HepG2 (cell line): Measurements from ENCODE around the gene RABGAP1L. TPM values are rescaled to one million over a fixed set of nuclear protein-coding genes. Genes with fewer than 3 reads are reported as not detected.

Experiments
- ATAC-seq: fragments of 200-7000 bp; cut with Tn5 transposase; 3 replicates; pipeline ENCODE4 v1.9.1; 2020; ENCODE audit warnings: mild to moderate bottlenecking, moderate library complexity
- BruUV-seq: library from RNA; stranded (reverse); fragments of 400-500 nt; replicated peaks from 2 replicates; lab custom pipeline; 2021; lab: Mats Ljungman, UMichigan
- CTCF ChIA-PET: fragments of 300-600 bp; formaldehyde crosslinking; extraction: SDS; loops from one replicate; lab custom pipeline; 2021; ENCODE audit warnings: low total read pairs, inconsistent platforms, low intra/inter-chr PET ratio; lab: Yijun Ruan, JAX
- POLR2A ChIA-PET: fragments of 350-600 bp; sonication (Branson Sonifier 250); formaldehyde crosslinking; loops from one replicate; lab custom pipeline; 2020; ENCODE audit warnings: antibody characterized with exemption, inconsistent platforms; lab: Yijun Ruan, JAX
- DNase-seq: peaks from one replicate; pipeline ENCODE4 v3.0.0-alpha.2; 2015; ENCODE audit warnings: low spot score
- FAIRE-seq: peaks from 3 replicates; lab custom pipeline; 2011; peaks lifted over from hg19 to GRCh38; lab: Jason Lieb, UNC
- H2AFZ ChIP-seq: one replicate; pipeline ENCODE4 v1.6.1; 2011; ENCODE audit warnings: low read length, inconsistent platforms
- H3K27ac ChIP-seq: fragments of 300-600 bp; 3 replicates; pipeline ENCODE4 v1.8.0; 2011; ENCODE audit warnings: mixed run types, mild to moderate bottlenecking, mixed read lengths, low read length, inconsistent platforms; ENCODE audit not compliant: insufficient read depth; ENCODE audit errors: extremely low read length
- H3K27me3 ChIP-seq, 2 experiments: fragments of 200-600 bp in 1 of 2; 2 replicates in 1 of 2; 3 replicates in 1 of 2; pipeline versions ENCODE4 v1.6.0 to v1.8.0; 2011; ENCODE audit warnings: low read length in 2 of 2, mild to moderate bottlenecking in 2 of 2, moderate library complexity in 2 of 2, inconsistent platforms in 1 of 2; ENCODE audit not compliant: insufficient read depth in 2 of 2, control insufficient read depth in 1 of 2
- H3K36me3 ChIP-seq, 2 experiments: fragments of 200-600 bp in 1 of 2; replicated peaks in 1 of 2; 2 replicates in 1 of 2; 3 replicates in 1 of 2; pipeline versions ENCODE4 v1.5.1 to v1.8.0; 2011; ENCODE audit warnings: low read length in 2 of 2, inconsistent platforms in 1 of 2; ENCODE audit not compliant: insufficient read depth in 2 of 2, control insufficient read depth in 1 of 2
- H3K4me1 ChIP-seq: 2 replicates; pipeline ENCODE4 v1.5.1; 2012; ENCODE audit warnings: low read length, inconsistent platforms; ENCODE audit not compliant: insufficient read depth
- H3K4me2 ChIP-seq: 2 replicates; pipeline ENCODE4 v1.6.0; 2011; ENCODE audit warnings: low read depth, low read length, inconsistent platforms
- H3K4me3 ChIP-seq, 3 experiments: fragments of 200-600 bp in 1 of 3; sonication (generic), shearing (Covaris generic) in 1 of 3; replicated peaks in 1 of 3; 2 replicates each; pipeline ENCODE4 v1.5.1; 2011 to 2016; ENCODE audit warnings: low read length in 3 of 3, inconsistent platforms in 2 of 3, low read depth in 2 of 3, mild to moderate bottlenecking in 2 of 3, control low read depth in 1 of 3, mixed read lengths in 1 of 3; ENCODE audit not compliant: insufficient read depth in 1 of 3
- H3K79me2 ChIP-seq: one replicate; pipeline ENCODE4 v1.6.1; 2011; ENCODE audit warnings: low read length, inconsistent platforms; ENCODE audit not compliant: insufficient read depth
- H3K9ac ChIP-seq: 2 replicates; pipeline ENCODE4 v1.6.0; 2011; ENCODE audit warnings: mild to moderate bottlenecking, low read depth, low read length, inconsistent platforms; ENCODE audit not compliant: insufficient read depth
- H3K9me3 ChIP-seq: 2 replicates; pipeline ENCODE4 v1.5.1; 2012; ENCODE audit warnings: mild to moderate bottlenecking, low read length
- H4K20me1 ChIP-seq: 2 replicates; pipeline ENCODE4 v1.6.0; 2011; ENCODE audit warnings: inconsistent platforms, mild to moderate bottlenecking, low read length, moderate library complexity; ENCODE audit not compliant: insufficient read depth
- CBX5 ChIP-seq: sonication (generic); formaldehyde crosslinking; IDR thresholded peaks from 2 replicates; pipeline ENCODE4 v1.4.0; 2020; ENCODE audit warnings: missing genetic modification reagents, borderline replicate concordance
- GATAD1 ChIP-seq: IDR thresholded peaks from 2 replicates; pipeline ENCODE4 v1.6.1; 2016; ENCODE audit warnings: missing genetic modification reagents, missing compliant biosample characterization
- HOXA3 ChIP-seq: sonication (generic); formaldehyde crosslinking; IDR thresholded peaks from 2 replicates; pipeline ENCODE4 v1.5.0; 2020; ENCODE audit warnings: missing genetic modification reagents
- ZBTB7B ChIP-seq: sonication (generic); formaldehyde crosslinking; IDR thresholded peaks from 2 replicates; pipeline ENCODE4 v1.4.0; 2020; ENCODE audit warnings: missing genetic modification reagents
- ZFP36L2 ChIP-seq: sonication (generic); formaldehyde crosslinking; IDR thresholded peaks from 2 replicates; pipeline ENCODE4 v1.4.0; 2020; ENCODE audit warnings: missing genetic modification reagents
- ZNF282 ChIP-seq: fragments of 450-650 bp; IDR thresholded peaks from 2 replicates; pipeline ENCODE4 v1.6.1; 2018; ENCODE audit not compliant: partially characterized antibody
- ZNF343 ChIP-seq: sonication (generic); formaldehyde crosslinking; IDR thresholded peaks from 2 replicates; pipeline ENCODE4 v1.4.0; 2020; ENCODE audit warnings: mild to moderate bottlenecking, missing genetic modification reagents
- ZNF562 ChIP-seq: sonication (generic); formaldehyde crosslinking; IDR thresholded peaks from 2 replicates; pipeline ENCODE4 v1.8.0; 2022; ENCODE audit warnings: missing genetic modification reagents, borderline replicate concordance
- ZNF788 ChIP-seq: sonication (generic); formaldehyde crosslinking; IDR thresholded peaks from 2 replicates; pipeline ENCODE4 v1.5.0; 2020; ENCODE audit warnings: mild to moderate bottlenecking, missing genetic modification reagents, borderline replicate concordance
- WGBS: methylation state at CpG from one replicate; pipeline ENCODE4 v1.1.6; 2017; ENCODE audit warnings: low lambda C conversion rate; 5-methylcytosine and 5-hydroxymethylcytosine counted together
- in situ Hi-C: cut with HindIII; loops from 2 replicates; pipeline ENCODE4 v1.10.0; 2017; ENCODE audit warnings: low pct_unique_long_range_greater_than_20kb; ENCODE audit not compliant: extremely low pct_ligation_motif_present
- intact Hi-C: fragments of 100-400 bp; cut with micrococcal nuclease; formaldehyde crosslinking; loops from one replicate; pipeline ENCODE4 v1.10.0; 2022; ENCODE audit not compliant: unreplicated experiment
- polyA plus RNA-seq, 8 experiments: library from polyadenylated mRNA; depleted of rRNA in 3 of 8; stranded (reverse) in 7 of 8; unstranded in 1 of 8; fragments of >200 nt; fragmentation: Illumina TruSeq in 4 of 8; extraction: Trizol in 4 of 8; gene quantifications; 2 replicates each; pipeline versions ENCODE4 v1.2.1 to v1.2.3, GENCODE V29; 2011 to 2016; ENCODE audit warnings: low read depth in 4 of 8, missing spikeins in 1 of 8, mixed read lengths in 1 of 8; ENCODE audit not compliant: insufficient read depth in 1 of 8
- total RNA-seq, 5 experiments: library from RNA; depleted of rRNA; stranded (reverse); fragments of >200 nt; fragmentation: Illumina TruSeq; extraction: Trizol; gene quantifications; 2 replicates each; pipeline ENCODE4 v1.2.3, GENCODE V29; 2016; ENCODE audit warnings: low read depth in 1 of 5
- TF ChIP-seq, protein P1 (sequence below): sonication (generic); formaldehyde crosslinking; IDR thresholded peaks from 2 replicates; pipeline ENCODE4 v1.8.0; 2022; ENCODE audit warnings: missing genetic modification reagents, mild to moderate bottlenecking, moderate library complexity, borderline replicate concordance
- TF ChIP-seq, protein P2 (sequence below): sonication (generic); formaldehyde crosslinking; IDR thresholded peaks from 2 replicates; pipeline ENCODE4 v1.5.0; 2020; ENCODE audit warnings: mild to moderate bottlenecking, missing genetic modification reagents, borderline replicate concordance
- TF ChIP-seq, protein P3 (sequence below): sonication (generic); formaldehyde crosslinking; IDR thresholded peaks from 2 replicates; pipeline ENCODE4 v1.9.0; 2022; ENCODE audit warnings: low read depth, missing genetic modification reagents

RABGAP1L gene
- total and polyA plus RNA-seq, 2 of the 13 experiments (the other 11 are each of a cell fraction or from before 2014, with no cell fraction given): 7.9 to 22.6 TPM

DNA sequence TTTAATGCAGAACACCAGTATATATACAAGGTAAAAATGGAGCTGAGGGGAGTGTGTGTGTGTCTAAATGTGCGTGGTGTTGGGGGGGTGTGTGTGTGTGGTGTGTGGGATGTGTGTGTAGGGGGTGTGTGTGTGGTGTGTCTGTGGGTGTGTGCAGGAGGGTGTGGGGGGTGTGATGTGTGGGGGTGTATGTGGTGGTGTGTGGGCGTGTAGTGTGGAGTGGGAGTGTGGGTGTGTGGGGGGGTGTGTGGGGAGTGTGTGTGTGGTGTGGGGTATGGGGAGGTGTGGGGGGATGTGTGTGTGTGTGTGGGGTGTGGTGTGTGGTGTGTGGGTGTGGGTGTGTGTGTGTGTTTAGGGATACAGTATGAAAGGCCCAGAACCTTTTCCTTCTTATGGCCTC lies 638.1 kb downstream of the RABGAP1L start:
- 94% methylated on average over 2 of the region's 2 CpGs for WGBS
- TF ChIP-seq CBX5 (CRISPR knock-in tag) (no peak), ZFP36L2 (CRISPR knock-in tag) (no peak), ZNF788 (CRISPR knock-in tag) (no peak), ZNF282 (no peak), HOXA3 (CRISPR knock-in tag) (no peak), ZBTB7B (no peak), ZNF562 (no peak), GATAD1 (CRISPR knock-in tag) (no peak), ZNF343 (CRISPR knock-in tag) (no peak)
- TF ChIP-seq, protein P1, sequence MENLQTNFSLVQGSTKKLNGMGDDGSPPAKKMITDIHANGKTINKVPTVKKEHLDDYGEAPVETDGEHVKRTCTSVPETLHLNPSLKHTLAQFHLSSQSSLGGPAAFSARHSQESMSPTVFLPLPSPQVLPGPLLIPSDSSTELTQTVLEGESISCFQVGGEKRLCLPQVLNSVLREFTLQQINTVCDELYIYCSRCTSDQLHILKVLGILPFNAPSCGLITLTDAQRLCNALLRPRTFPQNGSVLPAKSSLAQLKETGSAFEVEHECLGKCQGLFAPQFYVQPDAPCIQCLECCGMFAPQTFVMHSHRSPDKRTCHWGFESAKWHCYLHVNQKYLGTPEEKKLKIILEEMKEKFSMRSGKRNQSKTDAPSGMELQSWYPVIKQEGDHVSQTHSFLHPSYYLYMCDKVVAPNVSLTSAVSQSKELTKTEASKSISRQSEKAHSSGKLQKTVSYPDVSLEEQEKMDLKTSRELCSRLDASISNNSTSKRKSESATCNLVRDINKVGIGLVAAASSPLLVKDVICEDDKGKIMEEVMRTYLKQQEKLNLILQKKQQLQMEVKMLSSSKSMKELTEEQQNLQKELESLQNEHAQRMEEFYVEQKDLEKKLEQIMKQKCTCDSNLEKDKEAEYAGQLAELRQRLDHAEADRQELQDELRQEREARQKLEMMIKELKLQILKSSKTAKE (CRISPR knock-in tag): no peak
- TF ChIP-seq, protein P2, sequence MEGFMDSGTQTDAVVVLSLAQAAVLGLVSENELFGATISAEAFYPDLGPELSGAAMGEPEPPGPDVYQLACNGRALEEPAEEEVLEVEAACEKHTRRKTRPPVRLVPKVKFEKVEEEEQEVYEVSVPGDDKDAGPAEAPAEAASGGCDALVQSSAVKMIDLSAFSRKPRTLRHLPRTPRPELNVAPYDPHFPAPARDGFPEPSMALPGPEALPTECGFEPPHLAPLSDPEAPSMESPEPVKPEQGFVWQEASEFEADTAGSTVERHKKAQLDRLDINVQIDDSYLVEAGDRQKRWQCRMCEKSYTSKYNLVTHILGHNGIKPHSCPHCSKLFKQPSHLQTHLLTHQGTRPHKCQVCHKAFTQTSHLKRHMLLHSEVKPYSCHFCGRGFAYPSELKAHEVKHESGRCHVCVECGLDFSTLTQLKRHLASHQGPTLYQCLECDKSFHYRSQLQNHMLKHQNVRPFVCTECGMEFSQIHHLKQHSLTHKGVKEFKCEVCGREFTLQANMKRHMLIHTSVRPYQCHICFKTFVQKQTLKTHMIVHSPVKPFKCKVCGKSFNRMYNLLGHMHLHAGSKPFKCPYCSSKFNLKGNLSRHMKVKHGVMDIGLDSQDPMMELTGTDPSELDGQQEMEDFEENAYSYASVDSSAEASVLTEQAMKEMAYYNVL (CRISPR knock-in tag): no peak
- TF ChIP-seq, protein P3, sequence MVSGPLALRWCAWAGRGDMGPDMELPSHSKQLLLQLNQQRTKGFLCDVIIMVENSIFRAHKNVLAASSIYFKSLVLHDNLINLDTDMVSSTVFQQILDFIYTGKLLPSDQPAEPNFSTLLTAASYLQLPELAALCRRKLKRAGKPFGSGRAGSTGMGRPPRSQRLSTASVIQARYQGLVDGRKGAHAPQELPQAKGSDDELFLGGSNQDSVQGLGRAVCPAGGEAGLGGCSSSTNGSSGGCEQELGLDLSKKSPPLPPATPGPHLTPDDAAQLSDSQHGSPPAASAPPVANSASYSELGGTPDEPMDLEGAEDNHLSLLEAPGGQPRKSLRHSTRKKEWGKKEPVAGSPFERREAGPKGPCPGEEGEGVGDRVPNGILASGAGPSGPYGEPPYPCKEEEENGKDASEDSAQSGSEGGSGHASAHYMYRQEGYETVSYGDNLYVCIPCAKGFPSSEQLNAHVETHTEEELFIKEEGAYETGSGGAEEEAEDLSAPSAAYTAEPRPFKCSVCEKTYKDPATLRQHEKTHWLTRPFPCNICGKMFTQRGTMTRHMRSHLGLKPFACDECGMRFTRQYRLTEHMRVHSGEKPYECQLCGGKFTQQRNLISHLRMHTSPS (CRISPR knock-in tag): no peak

More for the DNA sequence above, 638.1 kb downstream of the RABGAP1L start:
- H3K27ac ChIP-seq: no peak overlapping the region
- BruUV-seq: no TSS peak
- ChIA-PET POLR2A (no interaction called here), CTCF (no interaction called here)
- no peak overlapping the region for H2AFZ ChIP-seq
- no peaks in the 10 kb centered on the region for H3K36me3 ChIP-seq
- ATAC-seq: no peak
- DNase-seq: no peak
- peaks cover 8% of the 10 kb centered on the region for H3K4me1 ChIP-seq
- no peaks in the 10 kb centered on the region for H3K27me3 ChIP-seq
- no peak overlapping the region for H3K4me3 ChIP-seq
- intact Hi-C loops: no loop called here
- no peaks in the 10 kb centered on the region for H3K9me3 ChIP-seq
- in situ Hi-C loops: no loop called here
- no peaks in the 10 kb centered on the region for H3K79me2 ChIP-seq
- FAIRE-seq: no peak
- no peak overlapping the region for H3K4me2 ChIP-seq
- H4K20me1 ChIP-seq: no peaks in the 10 kb centered on the region
- no peak overlapping the region for H3K9ac ChIP-seq
